NK-92 treated with Interleukin-12 subunit alpha and Interleukin-12 subunit beta, amount 100 ng/mL, for 24 hours (cell line): ENCODE measurements around the gene ITPKA.
"Not testable (repeated sequence)": the region's sequence is repeated elsewhere in the genome, so short reads cannot be mapped to it uniquely, and the experiment has no call there.

Experiments used
- DNase-seq: peaks from one replicate; lab custom pipeline; 2025; lab: John Stamatoyannopoulos, UW

ITPKA gene

GRCh38 chr15:41493205-41493901 is at the start of gene ITPKA:
ITPKA (plus strand) TSS chr15:41493874; CDS start chr15:41493928, 54 bp downstream.
- DNase-seq, result no peak

DNA sequence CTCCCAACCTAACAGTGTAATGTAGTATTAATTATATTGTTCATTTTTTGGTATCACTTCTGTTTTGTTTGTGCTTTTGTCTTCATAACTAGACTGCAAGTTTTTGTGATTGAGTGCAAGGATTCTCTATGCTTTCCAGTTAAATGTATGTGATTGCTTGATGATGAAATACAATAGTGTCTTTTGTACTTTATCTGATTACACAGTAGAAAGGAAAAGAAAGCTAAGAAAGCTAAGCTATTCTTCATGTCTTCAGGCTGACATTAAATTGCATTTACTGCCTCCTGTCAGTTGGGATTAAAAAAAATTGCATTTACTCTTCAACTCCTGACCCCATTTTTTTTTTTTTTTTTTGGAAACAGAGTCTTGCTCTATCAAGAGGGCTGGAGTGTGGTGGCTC is 48.3 kb upstream of the ITPKA start:
- no peak for DNase-seq

DNA sequence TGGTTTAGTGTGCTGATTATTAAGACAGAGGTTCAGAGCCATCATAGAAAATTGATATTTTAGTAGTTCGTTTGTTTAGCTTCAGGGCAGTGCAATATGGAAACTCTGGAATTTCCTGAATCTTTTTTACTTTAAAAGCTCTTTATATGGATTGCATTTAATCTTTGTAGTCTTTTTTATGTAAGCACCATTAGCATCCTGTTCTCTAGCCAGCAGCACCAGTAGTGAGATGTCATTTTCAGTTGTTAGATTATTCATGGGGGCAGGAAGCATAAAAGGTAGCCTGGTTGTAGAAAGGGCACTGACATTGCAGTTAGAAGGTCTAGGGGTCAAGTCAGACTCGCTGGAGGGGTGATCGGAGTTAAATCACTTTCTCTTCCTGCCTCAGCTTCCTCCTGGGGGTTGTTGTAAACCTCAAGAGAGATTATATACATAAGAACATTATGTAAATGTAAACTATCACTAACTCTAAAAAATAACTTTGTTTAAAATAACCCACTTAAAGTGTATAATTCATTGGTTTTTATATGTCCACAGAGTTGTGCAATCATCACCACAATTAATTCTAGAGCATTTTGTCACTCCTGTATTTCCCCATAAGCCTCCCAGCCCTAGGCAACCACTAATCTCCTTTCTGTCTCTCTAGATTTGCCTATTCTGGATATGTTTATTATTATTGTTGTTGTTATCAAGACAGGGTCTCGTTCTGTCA is 31.4 kb upstream of the ITPKA start:
- no peak for DNase-seq

DNA sequence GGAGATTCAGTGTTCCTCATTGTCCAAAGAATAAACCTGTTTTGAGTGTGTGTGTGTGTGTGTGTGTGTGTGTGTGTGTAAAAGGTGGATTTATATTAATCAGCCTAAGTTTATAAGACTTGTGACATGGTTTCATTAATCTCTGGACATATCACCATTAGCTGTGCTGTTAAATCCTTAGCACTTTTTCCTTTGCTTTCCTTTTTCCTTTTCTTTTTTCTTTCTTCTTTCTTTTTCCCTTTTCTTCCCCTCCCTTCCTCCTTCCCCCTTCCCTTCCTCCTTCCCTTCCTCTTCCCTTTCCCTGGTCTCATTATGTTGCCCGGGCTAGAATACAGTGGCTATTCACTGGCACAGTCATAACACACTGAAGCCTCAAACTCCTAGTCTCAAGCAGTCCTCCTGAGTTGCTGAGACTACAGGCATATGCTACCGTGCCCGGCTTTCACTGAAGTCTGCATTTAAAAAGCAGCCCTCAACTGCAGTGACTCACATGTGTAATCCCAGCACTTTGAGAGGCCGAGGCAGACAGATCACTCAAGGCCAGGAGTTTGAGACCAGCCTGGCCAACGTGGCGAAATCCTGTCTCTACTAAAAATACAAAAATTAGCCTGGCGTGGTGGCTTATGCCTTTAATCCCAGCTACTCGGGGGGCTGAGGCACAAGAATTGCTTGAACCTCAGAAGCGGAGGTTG is 28.6 kb upstream of the ITPKA start:
- DNase-seq, result no peak

DNA sequence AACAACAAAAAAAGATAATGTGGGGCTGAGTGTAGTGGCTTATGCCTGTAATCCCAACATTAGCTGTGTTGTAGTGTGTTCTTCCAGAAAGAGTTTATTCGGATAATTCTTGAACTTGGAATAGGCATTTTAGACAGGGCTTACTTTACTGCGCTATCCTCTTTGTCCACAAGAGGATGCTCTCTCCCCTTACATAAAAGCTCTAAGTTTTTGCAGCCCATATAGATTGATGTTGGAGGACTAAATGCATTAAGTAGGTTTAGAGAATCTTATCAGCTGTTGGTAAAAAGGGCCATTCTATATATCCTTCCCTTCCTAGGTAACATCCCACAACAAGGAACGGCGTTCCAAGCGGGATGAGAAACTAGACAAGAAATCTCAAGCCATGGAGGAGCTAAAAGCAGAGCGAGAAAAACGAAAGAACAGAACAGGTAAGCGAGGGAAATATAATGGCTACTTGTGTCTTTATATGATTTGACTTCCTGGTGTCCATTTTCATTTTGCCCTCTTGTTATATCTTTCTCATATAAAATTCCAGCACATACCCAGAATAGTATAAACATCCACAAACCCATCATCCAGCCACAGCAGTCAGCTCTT is 27.8 kb upstream of the ITPKA start:
- DNase-seq, result no peak

DNA sequence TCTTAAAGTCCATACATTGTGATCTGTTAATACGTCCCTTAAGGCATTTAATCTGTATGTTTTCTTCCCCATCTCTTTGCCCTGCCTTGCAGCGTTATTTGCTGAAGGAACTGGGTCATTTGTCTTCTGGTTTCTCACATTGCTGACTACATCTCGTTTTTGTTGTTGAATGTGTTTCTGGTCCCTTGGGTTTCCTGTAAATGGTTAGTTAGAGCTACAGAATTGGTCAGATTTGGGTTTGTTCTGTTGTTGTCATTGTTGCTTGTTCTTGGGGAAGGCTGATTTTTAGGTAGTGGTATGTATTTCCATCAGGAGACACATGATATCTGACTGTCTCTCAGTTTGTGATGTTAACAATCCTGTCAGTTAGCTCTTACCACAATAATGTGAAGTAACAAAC is 27.0 kb upstream of the ITPKA start:
- DNase-seq, result no peak

DNA sequence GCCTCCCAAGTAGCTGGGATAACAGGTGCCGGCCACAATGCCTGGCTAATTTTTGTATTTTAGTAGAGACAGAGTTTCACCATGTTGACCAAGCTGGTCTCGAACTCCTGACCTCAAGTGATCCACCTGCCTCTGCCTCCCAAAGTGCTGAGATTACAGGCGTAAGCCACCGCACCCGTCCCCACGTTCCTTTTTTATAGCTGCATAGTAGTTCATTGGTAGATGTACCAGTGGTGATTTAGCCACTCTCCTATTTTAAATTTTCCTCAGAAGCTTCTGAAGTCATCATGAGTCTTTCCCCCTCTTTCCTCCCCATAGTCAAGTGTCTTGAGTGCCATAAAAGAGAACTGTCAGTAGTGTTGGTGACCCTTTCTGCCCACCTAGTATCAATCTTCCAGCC is 24.0 kb upstream of the ITPKA start:
- DNase-seq, result not testable (repeated sequence)

DNA sequence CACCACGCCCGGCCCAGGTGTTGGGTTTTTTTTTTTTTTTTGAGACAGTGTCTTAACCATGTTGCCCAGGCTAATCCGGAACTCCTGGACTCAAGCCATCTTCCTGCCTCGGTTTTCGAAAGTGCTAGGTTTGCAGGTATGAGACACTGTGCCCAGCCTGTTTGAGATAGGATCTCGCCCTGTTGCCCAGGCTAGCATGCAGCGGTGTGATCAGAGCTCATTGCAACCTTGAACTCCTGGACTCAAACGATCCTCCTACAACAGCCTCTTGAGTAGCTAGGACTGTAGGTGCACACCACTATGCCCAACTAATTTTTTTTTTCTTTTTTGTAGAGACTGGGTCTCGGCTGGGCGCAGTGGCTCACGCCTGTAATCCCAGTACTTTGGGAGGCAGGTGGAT is 20.3 kb upstream of the ITPKA start:
- DNase-seq, result no peak

- no peak for DNase-seq
These were observed 19.2 kb upstream of the ITPKA start for GRCh38 chr15:41474436-41474835.

DNA sequence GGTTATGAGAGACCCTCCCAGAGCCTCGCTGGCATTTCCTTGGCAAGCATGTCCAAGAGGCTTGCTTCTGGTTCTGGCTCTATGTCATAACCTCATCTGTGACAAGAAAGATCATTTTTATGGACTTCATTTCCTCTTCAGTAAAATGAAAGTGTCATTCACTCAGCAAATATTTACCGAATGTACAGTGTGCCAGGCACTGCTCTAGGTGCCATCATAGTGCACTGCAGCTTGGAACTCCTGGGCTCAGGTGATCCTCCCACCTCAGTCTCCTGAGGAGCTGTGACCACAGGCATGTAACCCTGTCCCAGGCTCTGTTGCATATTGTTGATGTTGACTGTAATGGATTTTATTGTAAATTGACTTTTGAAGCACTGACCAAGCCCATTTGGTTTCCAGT is 18.7 kb upstream of the ITPKA start:
- no peak for DNase-seq

DNA sequence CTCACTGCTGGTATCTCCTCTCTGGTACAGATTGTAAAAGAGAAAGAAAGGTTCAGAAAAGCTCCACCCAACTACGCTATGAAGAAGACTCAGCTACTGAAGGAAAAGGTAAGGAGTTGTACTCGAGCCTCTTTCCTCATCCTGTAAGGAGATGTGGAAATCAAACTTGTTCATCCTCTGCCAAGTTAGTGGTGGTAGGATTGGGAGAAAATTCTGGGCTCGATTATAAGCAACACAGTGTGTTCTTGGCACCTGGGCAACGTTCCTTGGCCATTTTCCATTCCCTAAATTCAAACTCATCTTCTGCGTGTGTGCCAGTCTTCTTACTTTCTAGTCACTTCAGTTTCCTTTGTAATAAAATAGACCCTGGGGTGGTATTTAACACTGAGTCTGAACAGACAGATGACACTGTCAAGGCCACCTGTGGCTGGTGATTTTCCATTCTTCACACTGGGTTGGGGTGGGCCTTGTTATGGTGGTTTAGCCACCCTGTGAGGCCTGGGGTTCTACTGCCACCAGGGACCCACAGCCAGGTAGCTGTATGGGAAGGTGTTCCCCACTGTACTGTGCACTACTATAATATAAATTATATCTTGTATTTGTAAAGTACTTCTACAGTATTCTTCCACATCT is 17.1 kb upstream of the ITPKA start:
- no peak for DNase-seq

DNA sequence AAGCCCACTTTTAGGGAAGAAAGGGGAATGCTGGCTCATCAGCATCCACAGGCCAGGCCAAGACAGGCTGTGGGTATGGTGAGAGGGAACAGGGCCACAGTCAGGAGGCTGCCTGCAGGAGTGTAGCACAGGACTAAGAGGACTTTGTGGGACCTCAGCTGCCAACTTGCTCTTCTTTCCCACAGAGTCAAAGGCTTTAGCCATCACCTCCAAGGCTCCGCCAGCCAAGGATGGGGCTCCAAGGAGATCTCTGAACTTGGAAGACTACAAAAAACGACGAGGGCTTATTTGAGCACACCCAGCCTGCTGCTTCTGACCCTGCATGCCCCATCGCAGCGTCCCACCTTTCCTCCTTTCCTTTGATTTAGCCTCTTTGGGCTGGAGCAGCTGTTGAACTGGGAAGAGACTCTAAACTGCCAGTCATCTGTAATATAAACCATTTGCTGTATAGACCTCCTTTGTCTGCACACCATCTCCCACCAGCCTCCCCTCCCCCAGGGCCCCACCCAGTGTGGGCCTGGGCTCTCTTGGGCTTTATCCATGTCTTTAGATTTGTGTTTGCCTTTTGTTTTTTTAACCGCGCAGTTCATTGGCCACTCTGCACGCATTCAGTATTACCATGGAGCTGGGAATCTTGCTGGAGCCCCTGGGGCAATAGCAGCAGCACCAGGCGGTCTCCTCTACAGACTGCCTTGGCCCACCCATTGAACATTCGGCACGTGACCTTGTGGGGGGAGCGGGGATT is 13.1 kb upstream of the ITPKA start:
- no peak for DNase-seq

DNA sequence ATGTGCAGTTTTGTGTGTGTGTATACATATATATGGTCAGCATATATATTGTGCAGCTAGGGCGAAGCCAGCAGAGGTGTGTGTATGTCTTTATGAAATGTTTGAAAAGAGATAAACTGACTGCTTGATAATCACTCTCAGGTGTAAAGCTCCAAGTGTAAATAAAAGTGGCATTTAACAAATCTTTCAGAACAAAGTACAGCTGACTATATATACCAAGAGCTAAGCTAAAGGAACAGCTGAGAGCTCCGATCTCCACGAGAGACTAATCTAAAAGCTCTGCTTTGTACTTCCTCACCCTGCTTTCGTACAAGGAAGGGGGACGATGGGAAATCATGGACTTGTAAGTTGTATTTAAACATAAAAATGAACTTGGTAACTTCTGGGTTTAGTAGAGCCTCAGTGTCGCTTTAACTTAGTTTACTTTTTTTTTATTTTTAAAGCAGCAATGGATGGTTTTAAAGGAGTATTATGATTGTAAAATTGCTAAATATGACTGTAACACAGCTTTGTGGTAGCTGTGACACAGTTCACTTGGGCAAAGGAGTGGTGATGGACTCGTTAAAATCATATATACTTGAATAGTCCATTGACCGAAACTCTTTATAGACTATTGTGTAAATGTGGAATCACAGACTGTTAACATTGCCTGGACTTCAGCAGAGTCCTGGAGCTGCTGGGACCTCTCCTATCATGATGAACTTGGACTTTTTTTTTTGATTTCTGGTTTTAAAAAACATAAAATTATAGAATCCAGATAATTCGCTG is 11.4 kb upstream of the ITPKA start:
- DNase-seq, result no peak

DNA sequence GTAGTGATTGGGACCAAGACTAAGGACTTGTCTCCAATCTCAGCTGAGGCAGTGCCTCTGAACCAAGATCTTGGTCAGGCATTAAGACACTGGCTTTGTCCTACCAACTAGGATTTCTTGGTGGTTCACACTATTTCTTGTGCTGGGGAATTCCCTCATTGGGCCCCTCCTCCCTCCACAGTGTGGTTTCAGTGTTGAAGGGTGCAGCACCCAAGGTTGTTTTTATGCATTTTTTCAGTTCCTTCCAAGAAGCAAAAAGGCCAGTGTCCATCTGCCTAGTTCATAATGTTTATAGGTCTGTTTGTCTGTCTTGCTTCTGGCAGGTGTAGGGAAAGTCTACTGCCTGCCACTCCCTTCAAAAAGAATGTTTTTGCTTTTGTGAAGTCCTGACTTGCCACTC is 10.6 kb upstream of the ITPKA start:
- DNase-seq, result peak; percentile 37

DNA sequence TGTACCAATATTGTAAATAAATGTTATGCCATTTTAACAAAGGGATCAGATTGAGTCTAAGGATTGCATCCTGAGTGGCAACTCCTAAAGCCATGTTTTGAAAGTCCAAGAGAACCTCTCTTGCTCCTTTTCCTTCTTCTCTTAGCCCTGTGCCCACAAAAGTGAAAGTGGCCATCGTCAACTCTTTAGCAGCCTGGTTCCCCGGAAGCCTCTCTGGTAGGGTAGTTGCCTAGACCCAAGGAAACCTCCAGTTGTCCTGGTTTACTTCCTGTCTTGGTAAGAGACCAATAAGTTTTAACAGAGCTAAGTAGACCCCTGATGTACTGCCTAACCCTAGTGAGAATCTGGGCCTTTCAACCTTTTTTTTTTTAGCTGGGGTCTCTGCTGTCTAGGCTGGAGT is 10.2 kb upstream of the ITPKA start:
- no peak for DNase-seq

DNA sequence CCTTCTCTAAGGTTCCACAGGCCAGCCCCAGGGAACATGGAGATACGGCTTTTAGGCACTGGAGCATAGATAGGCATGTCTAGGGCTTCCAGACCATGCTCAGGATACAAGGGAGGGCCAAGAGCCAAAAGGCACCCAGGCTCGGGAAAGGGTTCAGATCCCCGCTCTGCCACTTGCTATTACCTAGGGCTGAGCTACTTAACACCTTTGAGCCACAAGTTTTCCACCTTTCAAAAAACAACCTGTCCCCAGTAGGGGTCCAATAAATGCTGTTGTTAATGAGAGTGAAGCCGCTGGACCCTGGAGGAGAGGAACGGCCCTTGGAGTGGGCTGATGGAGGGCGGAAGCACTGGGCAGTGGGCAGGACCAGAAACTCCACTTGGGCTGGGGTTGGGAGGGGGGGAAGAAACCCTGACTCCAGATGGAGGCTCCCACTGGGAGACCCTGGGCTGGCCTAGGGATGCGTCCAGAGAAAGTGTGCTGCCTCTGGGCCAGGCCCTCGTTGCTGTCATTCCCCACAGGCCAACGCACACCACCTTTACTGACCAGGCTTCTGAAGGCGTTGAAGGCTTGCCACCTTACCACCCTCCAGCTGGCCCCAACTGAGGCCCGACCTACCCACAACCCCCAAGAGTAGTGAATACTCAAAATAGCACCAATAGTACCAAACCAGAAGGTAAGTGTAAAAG is 8.6 kb upstream of the ITPKA start:
- DNase-seq, result no peak

DNA sequence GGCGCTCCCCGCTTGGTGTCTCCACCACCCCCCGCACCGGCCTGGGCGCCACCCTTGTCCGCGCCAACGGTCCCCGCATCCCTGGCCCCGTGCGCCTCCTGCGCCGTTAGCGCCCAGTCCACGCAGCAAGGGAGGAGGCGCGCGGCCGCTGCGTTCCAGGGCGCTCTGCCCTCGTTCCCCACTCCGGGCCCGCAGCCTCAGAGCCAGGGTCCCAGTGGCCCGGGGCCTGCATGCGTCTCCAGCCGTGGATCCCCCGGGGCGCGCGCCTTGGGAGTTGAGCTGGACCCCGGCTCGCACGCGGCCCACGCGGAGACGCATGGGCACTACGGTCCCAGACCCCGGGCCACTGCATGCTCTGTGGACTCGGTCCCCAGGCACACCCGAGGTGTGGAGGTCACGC is 7.4 kb upstream of the ITPKA start:
- no peak for DNase-seq

DNA sequence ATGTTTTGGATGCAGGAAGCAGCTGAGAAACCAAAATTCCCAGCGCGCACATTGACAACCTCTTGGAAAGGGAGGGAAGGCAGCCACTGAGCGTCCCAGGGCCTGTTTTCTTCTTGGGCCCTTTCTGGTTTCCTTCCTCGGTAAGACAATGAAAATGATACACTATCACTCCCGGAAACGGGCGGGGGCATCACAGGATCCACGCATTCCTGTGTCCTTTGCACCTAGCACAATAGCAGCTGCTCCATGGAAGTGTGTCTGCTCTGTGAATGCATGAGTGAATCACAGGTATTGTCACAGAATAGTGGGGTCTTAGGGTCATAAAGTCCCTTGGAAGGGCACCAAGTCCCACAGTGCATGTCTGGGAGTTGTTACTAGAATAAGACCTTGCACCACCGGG is 6.3 kb upstream of the ITPKA start:
- DNase-seq, result no peak

DNA sequence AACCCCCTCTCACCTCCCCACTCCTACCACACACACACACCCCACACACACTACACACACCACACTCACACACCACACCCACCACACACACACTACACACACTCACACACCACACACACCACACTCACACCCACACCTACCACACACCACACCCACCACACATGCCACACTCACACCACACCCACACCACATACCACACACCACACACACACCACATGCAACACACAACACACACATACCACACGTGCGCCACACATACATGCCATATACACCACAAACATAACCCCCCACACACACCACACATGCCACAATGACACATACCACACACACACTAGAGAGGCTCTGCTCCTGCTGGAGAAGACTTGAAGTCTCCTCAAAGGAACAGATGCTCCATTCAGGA is 5.9 kb upstream of the ITPKA start:
- no peak for DNase-seq

DNA sequence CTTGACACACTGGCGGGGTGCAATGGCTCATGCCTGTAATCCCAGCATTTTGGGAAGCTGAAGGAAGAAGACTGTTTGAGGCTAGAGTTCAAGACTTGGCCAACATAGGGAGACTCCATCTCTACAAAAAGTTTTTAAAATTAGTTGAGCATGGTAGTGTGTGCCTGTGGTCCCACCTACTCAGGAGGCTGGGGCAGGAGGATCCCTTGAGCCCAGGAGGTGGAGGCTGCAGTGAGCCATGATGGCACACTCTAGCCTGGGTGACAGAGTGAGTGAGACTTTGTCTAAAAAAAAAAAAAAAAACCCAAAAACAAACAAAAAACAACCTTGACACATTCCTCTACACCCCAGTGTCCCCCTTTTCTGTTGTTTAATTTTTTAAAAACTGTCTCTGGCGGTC is 4.0 kb upstream of the ITPKA start:
- DNase-seq, result no peak
